SK-N-DZ (cell line): Measurements from ENCODE around the gene RAP1GAP.
"Not testable (repeated sequence)": the region's sequence is repeated elsewhere in the genome, so short reads cannot be mapped to it uniquely, and the experiment has no call there.

Source experiments
- DNase-seq: peaks from one replicate; pipeline ENCODE4 v3.0.0-alpha.2; 2015; ENCODE audit warnings: low spot score

RAP1GAP gene

DNA sequence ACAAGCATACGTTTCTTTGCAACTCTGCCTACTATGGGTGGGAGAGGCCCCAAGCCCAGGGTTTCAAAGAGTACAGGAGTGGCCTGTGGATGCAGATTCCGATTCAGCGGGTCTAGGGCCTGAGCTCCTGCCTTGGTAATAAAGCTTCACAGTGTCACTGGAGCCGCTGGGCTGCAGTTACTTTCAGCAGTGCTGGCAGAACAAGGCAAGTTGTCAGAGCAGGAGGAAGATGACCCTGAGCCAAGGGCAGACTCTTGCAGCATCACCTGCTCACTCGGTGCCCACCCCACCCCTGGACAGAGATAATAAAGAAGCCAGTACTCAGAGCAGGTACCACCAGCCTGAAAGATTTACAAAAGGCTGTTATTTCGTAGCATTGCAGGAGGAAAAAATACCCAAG is 8.0 kb upstream of the RAP1GAP start:
- DNase-seq = no peak

DNA sequence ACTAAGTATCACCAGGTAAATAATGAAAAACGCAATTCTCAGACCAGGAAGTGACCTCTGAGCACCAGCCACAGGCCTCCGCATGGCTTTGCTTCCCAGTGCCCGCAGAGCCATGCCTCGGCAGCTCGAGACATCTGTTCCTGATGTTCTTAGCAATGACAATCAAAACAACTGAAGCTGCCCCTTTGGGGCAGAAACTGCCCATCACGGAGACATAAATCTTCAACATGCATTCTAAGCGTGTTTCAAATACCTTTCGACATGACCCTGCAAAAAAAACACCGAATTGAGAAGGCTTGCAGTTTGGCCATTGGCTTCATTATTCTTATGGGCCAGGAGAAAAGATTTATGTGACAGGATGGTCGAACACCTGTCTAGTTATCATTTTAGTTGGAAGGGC is 5.8 kb upstream of the RAP1GAP start:
- DNase-seq = no peak

DNA sequence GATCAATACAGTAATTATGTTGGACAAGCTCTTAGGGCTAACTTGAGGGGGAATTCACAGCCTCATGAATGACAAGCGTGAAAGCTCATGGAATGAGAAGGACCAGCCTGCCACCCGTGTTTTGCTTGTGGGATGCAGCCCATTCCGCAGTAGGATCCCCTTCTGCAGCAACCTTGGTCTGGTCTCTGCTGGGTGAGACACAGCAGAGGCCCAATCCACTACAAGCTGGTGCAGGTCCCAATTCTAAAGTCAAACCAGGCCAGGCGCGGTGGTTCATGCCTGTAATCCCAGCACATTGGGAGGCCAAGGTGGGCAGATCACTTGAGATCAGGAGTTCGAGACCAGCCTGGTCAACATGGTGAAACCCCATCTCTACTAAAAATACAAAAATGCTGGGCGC is 4.7 kb upstream of the RAP1GAP start:
- not testable (repeated sequence) for DNase-seq

DNA sequence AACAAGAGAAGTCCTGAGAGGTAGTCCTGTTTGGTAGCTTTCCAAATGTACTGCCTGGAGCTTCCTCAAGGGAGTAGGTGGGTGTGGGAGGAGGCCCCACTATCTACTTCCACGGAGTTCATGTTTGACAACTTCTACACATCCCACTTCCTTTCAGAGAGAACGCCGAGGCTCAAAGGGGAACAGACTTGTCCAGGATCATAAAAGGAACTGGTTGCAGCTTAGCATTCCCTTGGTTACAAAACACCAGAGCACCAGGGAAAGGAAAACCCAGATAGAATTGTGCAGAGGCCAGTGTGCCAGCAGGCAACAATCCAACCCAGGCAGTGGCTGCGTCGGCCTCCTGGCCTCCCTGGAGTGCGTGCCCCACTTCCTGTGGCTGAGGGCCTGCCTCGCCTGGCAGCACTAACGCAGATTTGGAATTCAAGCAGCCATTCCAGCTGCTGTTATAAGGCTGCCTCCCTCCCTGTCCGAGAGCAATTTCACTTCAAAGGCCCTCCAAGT is 4.2 kb upstream of the RAP1GAP start:
- DNase-seq = no peak

DNA sequence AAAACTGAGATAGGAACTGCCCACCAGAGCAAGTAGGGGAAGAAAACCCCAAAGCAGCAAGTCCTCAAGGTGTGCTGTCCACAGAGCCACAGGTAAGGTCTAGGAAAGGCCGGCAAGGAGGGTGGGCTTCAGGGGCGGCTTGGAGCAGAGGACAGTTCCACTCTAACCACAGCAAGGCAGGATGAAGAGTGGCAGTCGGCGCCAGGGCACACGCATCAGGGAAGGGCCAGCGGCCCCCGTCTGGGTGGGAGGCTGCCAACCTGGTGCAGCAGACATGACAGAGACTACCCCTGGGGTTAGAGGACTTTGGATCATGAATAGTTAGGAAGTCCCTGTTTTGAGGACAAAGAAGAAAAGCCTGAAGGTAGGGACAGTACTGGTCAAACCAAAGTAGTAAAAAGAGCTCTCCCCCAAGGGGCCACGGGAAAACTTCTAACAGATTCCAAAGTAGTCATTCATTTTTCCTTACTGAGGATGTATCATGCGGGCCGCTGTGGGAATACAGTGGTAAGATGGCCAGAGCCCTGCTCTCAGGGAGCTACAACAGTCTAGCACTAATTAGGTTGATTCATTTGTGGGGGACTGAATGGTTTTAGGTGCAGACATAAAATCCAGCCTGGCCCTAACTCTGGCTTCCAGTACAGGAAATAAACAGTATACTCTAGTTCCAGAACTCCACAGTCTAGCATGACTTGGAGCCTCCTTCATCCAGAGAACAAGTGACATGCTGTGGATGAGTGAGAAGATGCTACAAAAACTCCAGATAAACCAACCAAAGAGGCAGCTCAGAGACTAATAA is 3.5 kb upstream of the RAP1GAP start:
- DNase-seq = no peak

DNA sequence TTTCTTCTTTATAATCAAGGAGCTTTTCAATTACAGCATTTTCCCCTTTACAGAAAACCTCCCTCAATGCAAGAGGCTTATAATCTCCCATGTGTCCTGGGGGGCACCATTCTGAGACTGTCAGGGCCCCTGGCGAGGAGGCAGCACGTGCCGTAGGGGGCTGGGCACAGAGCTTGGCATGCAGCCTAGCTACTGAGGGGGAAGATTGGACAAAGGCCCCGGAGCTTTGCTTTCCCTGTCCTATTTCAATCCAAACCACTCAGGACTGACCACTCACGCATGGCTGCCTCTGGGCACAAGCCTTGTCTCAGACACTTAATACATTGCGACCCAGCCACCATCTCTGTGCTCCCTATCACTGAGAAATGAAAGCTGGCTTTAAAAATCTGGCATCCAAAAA is 2.8 kb upstream of the RAP1GAP start:
- no peak for DNase-seq

DNA sequence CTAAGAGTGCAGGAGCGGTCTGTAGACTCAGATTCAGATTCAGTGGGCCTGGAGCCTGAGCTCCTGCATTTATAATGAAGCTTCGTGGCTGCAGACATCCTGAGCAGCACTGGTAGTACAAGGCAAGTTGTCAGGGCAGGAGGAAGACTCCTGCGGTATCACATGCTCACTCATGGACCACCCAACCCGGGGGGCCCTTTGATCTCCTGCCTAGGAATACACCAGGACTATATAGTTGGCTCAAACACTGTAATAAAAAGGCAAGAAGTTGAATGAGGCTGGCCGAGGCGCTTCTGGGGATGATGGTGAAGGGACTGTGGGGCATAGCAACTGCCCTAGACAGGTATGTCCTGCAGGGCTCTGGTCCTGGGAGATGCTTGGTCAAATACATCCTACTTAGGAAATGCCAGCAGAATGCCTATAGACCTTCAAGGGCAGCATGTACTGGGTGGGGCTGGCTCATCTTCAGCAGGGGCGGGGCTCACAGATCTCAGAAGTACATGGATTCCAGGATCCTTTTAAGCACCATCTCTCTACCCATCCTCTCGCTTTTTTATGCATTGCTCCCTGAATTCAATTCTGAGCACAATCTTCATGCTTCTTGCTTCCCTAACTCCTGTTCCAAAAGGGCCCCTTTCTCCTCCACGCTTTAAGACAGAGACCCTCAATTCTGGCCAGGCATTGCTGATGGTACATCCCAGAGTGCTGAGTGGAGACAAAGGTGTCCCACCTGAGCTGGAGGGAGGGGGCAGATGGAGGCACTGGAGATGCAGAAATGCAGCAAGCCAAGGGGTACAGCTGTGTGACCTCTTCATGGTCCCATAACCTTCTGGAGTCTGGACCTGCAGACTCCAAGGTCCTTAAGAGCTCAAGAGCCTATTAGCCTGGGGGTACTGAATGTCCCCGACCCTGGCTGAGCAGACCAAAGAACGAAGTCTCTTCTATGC is 2.1 kb upstream of the RAP1GAP start:
- no peak for DNase-seq

DNA sequence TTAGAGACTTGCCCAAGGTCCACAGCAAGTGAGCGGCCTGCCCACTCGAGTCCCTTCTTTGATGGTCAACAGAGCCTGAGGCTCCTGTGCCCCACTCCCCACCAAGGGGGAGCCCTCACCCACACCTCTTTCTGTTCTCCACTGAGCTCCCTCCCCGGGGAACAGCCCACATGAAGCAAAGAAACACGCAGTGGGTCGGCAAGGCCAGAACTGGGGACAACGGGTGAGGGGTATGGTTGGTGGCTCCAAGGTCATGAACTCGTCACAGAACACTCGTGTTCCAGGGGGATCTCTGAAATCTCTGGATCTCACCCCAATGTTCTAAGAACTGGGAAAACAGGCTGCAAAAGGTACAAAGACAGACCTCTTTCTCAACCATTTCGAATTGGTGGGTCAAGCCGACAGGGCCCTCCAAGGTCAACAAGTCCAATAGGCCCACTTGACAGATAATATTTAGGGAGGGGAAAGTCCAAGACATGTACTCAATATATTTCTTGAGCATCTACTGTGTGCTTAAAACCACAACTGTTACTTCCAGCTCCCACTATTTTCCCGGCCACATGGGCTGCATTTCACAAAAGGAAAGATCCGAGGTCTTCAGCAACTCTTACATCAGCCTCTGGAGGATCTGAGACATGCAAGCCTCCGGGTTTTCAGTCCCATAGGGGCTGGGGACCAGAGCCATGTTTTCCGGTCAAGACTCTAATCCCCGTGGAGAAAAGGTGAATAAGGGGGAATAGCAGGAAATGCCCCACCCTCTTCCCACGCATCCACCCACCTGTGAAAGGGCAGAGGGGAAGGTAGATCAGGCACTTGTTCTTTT is 1.1 kb upstream of the RAP1GAP start:
- DNase-seq = no peak

DNA sequence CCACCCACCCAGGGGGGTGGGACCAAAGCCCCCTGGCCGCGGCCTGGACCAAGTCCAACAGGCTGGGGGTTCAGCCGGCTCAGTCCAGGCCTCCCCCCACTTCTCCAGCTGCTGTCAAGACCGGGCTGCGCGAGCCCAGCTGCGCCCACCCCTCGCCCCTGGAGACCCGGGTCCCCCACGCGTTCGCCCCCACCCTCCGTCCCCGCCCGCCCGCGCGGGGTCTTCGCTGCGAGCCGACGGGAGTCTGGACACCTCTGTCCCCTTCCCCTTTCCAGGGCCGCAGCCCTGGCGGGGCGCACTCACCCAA is 253 bp downstream of the RAP1GAP start:
- DNase-seq = no peak

DNA sequence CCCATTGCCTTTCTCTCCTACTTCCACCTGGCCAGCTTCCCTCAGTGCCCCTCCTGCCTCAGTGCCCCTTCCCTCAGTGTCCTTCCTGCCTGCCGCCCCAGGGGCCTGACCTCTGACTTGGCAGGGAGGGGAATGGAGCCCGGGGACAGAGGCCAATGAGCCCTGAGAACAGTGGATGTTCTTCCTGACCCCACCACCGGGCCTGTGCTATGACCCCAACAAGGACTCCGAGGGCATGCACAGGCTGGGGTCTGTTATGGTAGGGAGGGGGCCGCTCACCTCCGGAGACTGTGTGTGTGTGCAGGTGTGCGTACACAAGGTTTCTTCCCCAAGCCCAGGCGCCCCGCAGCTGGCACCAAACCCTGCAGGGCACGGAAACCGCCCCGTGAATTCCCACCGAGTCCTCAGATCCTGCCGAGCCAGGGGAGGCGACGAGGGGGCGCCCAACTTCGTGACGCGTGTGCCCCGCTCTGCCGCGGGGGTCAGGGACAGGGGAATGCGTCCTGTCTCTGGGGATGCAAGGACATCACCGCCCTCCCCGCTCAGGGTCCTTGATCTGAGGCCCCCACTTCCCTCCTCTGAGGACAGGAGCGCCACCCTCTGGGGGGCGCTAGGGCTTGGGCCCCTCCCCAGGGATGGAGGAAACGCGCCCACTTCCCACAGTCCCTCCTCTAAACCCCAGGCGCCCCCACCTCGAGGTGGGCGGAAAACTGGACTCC is 766 bp downstream of the RAP1GAP start:
- no peak for DNase-seq

DNA sequence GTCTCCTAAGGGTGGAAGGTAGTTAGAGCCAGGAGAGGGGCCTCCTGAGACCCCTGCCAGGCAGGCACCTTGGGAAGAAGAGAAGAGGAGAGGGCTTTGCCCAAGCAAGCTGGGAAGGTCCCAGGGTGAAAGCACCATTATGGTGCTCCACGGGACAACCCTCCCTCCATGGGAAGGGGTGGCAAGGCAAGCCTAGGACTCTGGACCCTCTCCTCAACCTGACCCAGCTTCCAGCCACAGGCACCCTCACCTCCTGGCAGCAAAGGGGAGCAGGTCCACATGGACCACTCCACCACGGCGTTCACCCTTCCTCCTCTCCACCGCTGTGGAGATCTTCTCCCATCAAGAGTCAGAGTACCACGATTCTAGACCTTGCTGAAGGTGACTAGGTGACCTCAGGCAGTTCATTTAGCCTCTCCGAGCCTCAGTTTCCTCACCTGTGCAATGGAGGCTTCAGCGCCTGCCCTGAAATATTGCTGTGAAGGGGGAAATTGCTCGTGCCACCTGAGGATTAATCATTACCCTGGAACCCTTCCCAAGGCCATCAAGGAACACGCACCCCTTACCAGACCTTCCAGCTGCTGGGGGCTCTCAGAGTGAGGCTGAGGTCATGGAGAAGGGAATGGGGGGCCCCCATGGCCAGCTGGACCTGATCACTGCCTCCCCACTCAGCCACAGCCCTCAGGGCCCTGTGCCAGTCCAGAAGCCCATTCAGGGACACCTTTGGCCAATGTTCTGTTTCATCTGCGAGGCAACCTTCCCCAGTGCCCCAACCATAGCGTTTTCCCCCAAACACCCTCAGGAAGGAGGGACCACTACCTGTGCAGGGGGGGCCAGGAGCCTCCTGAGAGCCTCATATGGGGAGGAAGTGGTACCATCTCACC is 1.6 kb downstream of the RAP1GAP start:
- DNase-seq = no peak

DNA sequence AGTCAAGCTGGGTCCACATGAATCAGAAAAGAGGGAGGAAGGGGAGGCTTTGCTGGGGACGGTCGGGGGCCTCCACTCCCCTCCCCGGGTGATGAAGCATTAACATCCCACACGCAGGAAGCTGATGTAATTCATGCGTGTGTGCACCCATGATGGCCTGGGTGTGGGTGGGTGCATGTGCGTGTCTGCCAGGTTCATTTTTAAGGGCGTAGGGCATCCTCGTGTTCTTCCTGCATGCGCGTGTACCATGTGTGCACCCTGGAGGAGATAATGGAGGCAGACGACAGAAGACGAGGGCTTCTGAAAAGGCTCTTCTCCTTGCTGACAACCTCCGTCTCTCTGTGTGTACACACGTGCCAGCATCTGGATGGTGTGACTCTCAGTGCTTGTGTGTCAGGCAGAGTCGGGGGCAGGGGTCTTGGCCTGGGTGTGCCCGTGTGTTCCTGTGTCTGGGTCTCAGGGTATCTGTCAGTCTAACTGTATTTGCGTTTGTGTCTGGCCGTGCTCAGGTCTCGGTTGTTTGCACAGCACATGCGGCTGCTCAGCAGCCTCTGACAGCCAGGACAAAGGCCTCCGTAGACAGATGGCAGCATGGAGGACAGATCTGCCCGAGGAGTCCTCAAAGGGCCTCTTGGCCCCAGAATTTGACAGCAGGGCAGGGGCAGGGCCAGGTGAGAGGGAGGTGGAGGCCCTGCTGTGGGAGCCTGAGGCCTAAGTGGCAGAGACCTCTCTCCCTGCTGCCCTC is 2.4 kb downstream of the RAP1GAP start:
- no peak for DNase-seq

DNA sequence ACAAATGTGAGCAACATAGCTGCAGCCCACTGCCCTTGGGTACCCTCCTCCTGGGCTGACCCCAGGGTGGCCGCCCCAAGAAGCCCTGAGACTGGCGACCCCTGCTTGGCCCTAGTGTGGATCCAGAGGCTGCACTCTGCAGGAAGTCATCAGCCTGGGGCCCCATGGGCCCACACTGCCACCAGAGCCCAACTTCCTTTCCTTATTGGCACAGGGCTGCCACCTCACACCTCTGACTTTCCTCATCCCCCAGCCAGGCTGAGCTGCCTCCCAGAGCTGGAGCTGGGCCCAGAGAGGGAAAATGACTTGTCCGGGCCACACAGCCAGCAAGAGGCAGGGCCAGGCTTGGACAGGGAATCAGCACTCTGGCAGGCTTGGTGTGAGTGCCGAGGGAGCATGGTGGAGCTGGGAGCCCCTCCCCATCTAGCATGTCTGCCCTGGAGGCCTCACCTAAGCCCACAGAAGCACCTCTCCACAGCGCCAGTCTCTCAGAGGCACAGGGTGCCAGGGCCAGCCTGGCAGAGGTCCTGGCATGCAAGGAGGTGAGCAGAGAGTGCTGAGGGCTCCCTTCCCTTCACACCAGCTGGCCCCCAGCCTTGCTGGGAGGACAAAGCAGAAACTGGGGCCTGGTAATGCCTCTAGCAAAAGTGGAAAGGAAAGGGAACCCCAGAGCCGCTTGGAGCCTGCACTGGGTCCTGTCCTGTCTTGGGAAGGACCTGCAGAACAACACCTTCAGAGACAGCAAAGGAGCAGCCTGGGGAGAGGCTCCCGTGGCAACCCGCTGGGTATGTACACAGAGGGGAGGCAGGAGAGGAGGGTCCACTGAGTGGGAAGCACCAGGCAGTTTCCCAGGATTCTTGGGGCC is 3.2 kb downstream of the RAP1GAP start:
- no peak for DNase-seq

DNA sequence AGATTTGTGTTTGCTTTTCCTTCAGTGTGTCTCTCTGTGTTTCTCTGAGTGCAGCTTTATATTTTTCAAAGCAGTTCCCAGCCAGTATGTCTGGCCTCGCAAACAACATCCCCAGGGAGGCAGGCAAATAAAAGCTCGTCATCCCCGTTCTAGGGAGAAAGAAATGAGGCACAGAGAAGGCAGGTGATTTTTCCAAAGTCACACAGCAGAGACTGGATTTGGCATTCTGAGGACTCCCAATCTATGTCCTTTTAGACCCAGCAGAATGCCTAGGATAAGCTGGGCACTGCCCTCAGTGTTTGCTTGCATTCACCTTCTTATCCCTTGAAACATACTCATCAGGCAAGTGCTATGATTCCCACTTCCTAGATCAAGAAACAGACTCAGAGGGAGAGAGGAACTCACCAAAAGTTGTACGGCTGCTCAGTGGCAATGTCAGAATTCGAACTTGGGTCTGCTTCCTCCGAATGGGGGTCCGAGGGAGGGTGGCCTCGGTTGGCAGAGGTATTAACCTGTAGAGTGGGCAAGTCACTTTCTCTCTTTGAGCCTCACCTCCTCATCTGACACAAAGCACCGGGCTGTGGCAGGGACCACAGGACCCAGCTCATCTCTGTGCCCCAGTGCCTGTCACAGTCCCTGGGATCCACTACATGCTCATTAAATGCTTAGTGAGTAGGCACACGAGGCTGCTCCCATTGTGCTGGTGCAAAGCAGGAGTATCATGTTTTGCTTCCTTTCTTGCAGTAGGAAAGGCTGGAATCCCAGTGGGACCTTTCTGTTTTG is 4.2 kb downstream of the RAP1GAP start:
- no peak for DNase-seq

DNA sequence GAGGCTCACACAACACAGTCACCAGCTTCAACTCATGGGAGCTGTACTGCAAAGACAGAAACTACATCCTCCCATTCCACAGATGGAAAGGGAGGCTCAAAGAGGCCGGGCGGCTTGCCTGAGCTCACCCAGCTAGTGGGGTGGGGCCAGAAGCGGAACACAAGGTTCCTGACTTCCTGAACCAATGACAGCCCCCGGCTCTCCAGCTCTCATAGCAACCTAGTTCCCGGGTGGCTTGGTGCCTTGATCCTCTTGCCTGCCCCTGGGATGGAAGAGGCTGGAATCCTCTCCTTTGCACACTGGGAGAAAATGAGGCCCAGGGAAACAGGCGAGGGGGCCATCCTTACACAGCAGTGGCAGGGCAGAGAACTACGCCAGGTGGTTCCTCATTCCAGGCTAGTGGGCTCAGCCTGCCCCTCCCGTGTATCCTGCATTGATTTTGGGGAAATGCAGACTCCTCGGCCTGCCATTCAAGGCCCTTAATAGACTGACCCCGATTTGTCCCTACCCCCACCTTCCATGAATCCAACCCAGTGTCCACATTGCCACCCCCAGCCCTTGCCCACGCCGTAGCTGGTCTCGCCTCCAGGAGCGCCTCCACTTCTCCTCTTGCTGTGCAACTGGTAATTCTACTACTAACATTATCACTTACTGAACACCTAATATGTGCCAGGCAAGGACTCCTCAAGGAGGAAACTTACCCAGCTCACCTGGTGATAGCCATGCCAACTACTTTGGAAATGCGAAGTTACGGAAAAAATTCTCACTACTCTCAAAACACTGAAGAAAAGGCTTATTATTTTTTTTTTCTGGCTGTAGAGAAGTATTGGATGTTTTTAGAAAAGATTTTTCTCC is 5.0 kb downstream of the RAP1GAP start:
- no peak for DNase-seq

DNA sequence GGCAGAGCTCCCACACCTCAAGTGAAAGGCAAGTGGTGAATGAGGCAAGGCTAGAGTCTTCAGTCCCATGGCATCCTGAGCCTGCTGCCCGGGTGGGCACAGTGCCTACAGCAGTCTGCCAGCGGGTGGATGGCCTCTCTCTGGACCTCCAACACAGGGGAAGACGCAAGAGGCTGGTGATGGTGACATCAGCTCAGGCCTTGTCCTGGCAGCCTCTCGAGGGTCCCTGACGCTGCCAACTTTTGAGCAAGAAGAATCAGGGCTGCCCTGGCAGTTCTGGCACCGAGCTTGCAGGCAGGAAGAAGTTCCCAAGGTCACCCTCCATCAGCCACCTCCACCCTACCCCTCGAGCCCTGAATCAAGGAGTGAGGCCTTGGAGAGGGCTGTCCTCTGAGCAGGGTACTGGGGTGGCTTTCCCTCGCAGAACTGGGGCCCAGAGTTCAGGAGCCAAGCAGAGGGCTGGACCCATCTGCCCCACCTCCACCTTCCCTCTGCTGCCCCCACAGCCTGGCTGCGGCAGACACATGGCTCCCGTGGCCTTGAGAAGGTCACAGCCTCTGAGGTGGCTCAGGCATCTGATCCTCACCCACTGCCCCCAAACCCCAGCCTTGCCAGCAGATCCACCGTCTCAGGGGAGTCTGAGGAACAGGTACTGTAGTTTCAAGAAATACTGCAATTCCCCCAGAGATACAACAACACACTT is 5.8 kb downstream of the RAP1GAP start:
- no peak for DNase-seq
